GM12892 (cell line): ENCODE results near the gene PARD6G.
A peak's percentile ranks its signal among the peaks of the same experiment; 100 is the strongest.

Experiments
- DNase-seq: peaks from one replicate; pipeline ENCODE4 v3.0.0; 2011; ENCODE audit not compliant: insufficient read length
- FAIRE-seq: peaks from 2 replicates; lab custom pipeline; 2011; peaks lifted over from hg19 to GRCh38; lab: Jason Lieb, UNC
- POLR2A ChIP-seq: IDR thresholded peaks from 2 replicates; pipeline ENCODE4 v1.6.1; 2011; ENCODE audit warnings: low read depth, low read length, control low read depth
- POLR2AphosphoS5 ChIP-seq: IDR thresholded peaks from 2 replicates; pipeline ENCODE4 v1.6.1; 2011; ENCODE audit warnings: low read depth, low read length, control low read depth
- TAF1 ChIP-seq: IDR thresholded peaks from 2 replicates; pipeline ENCODE4 v1.6.1; 2011; ENCODE audit warnings: low read depth, mild to moderate bottlenecking, control low read depth, low read length, borderline replicate concordance

The PARD6G gene

DNA sequence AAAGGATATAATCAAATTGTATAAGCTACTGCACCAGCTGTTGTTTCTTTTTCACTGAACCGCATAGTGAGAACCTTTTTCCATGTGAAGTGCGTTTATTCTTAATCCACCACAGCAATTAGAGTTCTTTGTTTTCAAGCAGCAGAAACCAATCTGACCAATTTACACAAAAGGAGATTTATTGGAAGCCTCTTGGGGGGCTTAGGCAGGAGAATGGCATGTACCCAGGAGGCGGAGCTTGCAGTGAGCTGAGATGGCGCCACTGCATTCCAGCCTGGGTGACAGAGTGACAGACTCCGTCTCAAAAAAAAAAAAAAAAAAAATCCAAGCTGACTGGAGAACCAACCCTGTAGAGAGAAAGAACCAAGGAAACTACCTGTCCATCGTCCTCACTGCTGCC lies 128.2 kb downstream of the PARD6G start:
- DNase-seq (no peak), FAIRE-seq (no peak)
- no peak for TF ChIP-seq POLR2A
- TF ChIP-seq TAF1 = no peak
- no peak for TF ChIP-seq POLR2AphosphoS5

DNA sequence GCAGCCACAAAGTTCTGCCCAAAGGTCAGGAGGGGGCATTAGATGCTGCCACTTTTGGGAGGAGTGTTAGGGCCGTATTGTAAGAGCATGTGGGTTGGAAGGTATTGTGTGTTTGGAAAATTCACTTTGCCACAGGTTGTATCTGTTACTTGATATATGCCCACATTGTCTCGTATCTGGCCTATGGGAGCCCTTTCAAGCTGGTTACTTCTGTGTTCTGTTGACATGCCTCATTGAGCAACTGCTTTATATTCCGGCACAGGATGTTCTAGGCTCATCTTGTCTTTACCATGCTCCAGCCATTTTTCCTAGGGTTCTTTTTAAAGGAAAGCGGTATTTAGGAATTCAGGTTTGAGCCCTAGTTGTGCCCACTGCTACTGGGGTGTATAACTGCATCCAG lies 132.3 kb downstream of the PARD6G start:
- DNase-seq (no peak), FAIRE-seq (peak; percentile 57)
- no peak for TF ChIP-seq POLR2AphosphoS5
- TF ChIP-seq POLR2A = no peak; the same call in 1 of the 2 replicates
- TF ChIP-seq TAF1 = no peak

DNA sequence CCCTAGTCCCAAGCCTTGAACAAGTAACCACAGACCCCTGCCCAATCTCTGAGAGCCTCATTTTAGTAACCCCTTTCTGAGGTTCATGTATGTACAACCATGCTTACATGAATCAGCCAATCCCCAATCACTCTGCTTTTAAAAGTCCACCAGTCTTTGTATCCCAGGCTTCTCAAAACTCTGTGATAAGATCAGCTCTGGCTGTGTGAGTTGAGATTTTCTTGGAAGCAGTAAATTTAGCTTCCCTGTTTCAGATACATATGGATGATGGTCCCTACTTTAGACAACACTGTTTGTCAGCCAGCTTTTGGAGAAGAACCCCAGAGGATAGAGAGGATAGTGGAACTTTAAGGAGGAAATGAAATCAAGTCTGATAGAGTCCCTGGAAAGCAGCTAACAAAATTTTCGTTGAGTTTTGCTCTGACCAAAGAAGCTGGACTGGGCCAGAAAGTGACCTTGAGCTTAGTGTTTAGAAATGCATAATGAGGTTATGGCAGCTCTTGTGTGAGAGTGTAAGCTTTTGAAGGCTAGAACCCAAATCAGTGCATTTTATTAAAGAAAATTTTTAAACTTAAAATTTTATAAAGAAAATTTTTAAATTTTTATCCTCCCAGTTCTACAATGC lies 134.6 kb downstream of the PARD6G start:
- FAIRE-seq (no peak), DNase-seq (no peak)
- TF ChIP-seq POLR2AphosphoS5 (no peak), TAF1 (no peak), POLR2A (no peak)

DNA sequence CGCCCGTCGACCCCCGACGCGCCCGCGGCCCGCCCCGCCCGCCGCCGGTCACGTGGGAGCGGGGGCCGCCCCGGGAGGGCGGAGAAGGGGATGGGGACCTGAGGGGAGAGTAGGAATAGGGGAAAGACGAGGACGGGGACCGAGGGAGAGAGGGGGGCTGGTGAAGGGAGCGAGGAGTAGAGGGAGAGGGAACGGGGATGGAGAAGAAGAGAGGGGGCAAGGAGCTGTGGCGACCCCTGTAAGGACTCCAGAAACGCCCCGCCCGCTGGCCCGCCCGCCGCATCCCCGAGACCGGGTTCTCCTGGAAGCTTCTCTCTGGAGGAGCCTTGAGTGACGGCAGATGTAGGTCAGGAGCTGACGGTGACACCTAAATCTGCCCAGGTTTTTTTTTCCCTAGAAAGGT lies 137.6 kb downstream of the PARD6G start:
- FAIRE-seq = peak; percentile 79

DNA sequence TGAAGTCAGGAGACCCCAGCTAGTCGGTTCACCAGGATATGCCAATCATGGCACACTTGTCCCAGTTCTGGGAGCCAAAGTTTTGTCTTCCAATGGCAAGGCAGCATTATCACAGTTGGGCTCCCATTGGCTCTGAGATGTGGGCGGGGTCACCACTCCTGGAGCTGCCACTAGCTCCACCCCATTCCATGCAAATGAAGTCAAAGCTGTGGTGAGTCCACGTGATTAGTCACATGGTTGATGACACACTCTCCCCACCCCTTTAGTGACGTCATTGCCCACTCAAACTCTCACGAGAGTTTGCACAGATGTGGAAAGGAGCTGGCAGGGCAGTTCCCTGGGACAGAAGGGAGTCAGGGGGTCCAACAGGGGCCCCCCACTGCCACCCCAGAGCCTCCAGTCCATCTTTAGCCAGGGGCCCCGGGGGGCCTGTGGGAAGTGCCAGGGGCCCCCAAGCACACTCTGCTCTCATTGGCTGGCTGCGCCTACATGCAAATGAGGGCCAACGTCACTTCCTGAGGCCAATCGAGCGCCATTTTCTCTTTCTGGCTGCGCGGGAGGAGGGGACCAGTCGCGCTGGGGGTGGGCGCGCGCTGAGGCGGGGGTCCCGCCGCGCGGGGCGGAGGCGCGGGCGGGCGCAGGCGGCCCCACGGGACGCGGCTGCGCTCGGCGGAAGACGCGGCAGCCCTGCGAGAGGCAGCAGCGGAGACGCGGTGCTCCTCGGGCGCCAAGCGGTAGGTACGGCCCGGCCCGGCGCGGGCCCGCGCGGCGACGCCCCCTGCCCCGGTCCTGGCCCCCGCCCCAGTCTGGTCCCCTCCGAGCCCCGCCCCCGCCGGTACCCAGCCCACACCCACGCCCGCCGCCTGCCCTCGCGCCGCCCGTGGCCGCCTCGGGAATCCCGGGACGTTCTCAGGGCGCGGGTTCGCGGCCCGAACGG lies 138.3 kb downstream of the PARD6G start, which contains the start of gene ADNP2:
Gene ADNP2, plus strand, starts transcription at position 524 of the 937 bp plus-strand sequence. CDS start 8,281 bp downstream, outside the sequence.
- FAIRE-seq = peak; percentile 92
- TF ChIP-seq TAF1 (0 out of 2 replicates have a peak, but pooled peaks have one; percentile 26), POLR2AphosphoS5 (peak; percentile 87), POLR2A (peak; percentile 85)
- peak; percentile 53 for DNase-seq

More for the DNA sequence above, 137.6 kb downstream of the PARD6G start:
- DNase-seq = peak; percentile 40
- no peak for TF ChIP-seq TAF1
- TF ChIP-seq POLR2AphosphoS5 = no peak
- TF ChIP-seq POLR2A = no peak

DNA sequence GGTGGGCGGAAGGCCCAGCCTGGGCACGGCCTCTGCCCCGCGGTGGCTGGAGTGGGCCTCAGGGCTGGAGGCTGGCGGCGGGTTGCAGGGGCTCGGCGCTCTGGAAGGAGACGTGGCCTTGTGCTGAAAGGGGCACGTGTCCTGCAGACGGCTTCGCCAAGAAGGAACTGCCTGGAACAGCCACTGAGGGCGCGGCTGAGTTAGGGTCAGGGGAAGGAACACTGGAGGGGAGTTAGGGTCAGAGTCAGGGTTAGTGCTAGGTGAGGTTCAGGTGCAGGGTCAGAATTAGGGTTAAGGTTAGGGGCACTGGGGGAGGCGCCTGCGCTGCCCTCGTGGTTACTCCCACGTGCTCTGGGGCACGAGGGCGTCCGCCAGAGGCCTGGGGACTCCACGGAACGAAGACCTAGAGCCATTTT lies 139.2 kb downstream of the PARD6G start:
- TF ChIP-seq TAF1 (no peak), POLR2AphosphoS5 (no peak), POLR2A (no peak)
- no peak for FAIRE-seq
- DNase-seq = no peak

DNA sequence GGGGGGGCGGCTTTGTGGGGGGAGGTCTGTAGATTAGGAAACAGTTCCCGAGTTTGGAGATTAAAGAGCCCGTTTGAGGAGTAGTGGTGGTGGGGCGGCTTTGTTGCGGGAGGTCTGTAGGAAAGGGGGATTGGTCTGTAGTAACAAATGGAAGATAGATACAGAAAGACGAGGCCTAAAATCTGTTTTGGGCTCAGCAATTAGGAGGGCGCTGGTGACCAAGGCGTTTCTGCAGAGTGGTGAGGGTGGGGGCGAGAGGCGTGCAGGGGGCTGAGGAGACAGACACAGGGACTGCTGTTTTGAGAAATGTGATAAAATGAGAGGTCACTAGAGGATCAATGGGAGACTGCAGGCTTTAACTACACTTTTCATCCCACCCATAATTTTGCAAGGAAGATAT lies 139.9 kb downstream of the PARD6G start:
- no peak for DNase-seq
- no peak for FAIRE-seq
- TF ChIP-seq POLR2AphosphoS5 (no peak), POLR2A (no peak), TAF1 (no peak)
